GM23338 (cell line): ENCODE measurements around the gene LCE1F. TPM values are rescaled to one million over a fixed set of nuclear protein-coding genes. Genes with fewer than 3 reads are reported as not detected.
A peak's percentile ranks its signal among the peaks of the same experiment; 100 is the strongest.

Experiments
- ATAC-seq: fragments of 200-7000 bp; cut with Tn5 transposase; 3 replicates; pipeline ENCODE4 v1.9.1; 2020
- DNase-seq: peaks from one replicate; pipeline ENCODE4 v3.0.0-alpha.2; 2015; ENCODE audit warnings: low spot score
- H2AFZ ChIP-seq: fragments of 200-600 bp; sonication (generic); 2 replicates; pipeline ENCODE4 v1.8.0; 2016; ENCODE audit warnings: antibody characterized with exemption, mild to moderate bottlenecking, moderate library complexity
- H3F3A ChIP-seq: fragments of 200-600 bp; sonication (generic); replicated peaks from 2 replicates; pipeline ENCODE4 v1.8.0; 2017; ENCODE audit warnings: antibody characterized with exemption, mixed run types, low read depth
- H3K27ac ChIP-seq: fragments of 200-600 bp; sonication (generic); 2 replicates; pipeline ENCODE4 v1.6.1; 2016; ENCODE audit warnings: low read depth
- H3K27me3 ChIP-seq: fragments of 200-600 bp; sonication (generic); 2 replicates; pipeline ENCODE4 v1.8.0; 2016; ENCODE audit warnings: mild to moderate bottlenecking, mixed run types, moderate library complexity; ENCODE audit not compliant: insufficient read depth
- H3K36me3 ChIP-seq: fragments of 200-600 bp; sonication (generic); 2 replicates; pipeline ENCODE4 v1.8.0; 2016; ENCODE audit warnings: mild to moderate bottlenecking; ENCODE audit not compliant: insufficient read depth
- H3K4me1 ChIP-seq: fragments of 200-600 bp; sonication (generic); 2 replicates; pipeline ENCODE4 v1.8.0; 2016; ENCODE audit warnings: mild to moderate bottlenecking, moderate library complexity; ENCODE audit not compliant: insufficient read depth
- H3K4me2 ChIP-seq: fragments of 200-600 bp; sonication (generic); 2 replicates; pipeline ENCODE4 v1.7.1; 2017; ENCODE audit warnings: mixed run types
- H3K4me3 ChIP-seq: fragments of 200-600 bp; sonication (generic); 2 replicates; pipeline ENCODE4 v1.6.1; 2016; ENCODE audit warnings: mixed run types
- H3K79me2 ChIP-seq: fragments of 200-600 bp; sonication (generic); replicated peaks from 2 replicates; pipeline ENCODE4 v1.8.0; 2017; ENCODE audit warnings: mild to moderate bottlenecking; ENCODE audit not compliant: insufficient read depth
- H3K9me2 ChIP-seq: fragments of 200-600 bp; sonication (generic); 2 replicates; pipeline ENCODE4 v1.8.0; 2017; ENCODE audit not compliant: insufficient read depth
- H4K20me1 ChIP-seq: fragments of 200-600 bp; sonication (generic); replicated peaks from 2 replicates; pipeline ENCODE4 v1.8.0; 2017; ENCODE audit warnings: mild to moderate bottlenecking; ENCODE audit not compliant: insufficient read depth
- H3K27ac Mint-ChIP-seq: 2 replicates; pipeline ENCODE4 v1.8.0; 2020; ENCODE audit warnings: inconsistent platforms, mild to moderate bottlenecking, moderate library complexity, mixed read lengths
- H3K27me3 Mint-ChIP-seq: 3 replicates; pipeline ENCODE4 v1.8.0; 2022; ENCODE audit warnings: low read depth, mild to moderate bottlenecking, moderate library complexity, mixed read lengths, inconsistent platforms; ENCODE audit not compliant: insufficient read depth, poor library complexity
- H3K36me3 Mint-ChIP-seq: 3 replicates; pipeline ENCODE4 v1.8.0; 2021; ENCODE audit warnings: low read depth, mild to moderate bottlenecking, inconsistent platforms, moderate library complexity, mixed read lengths
- H3K4me1 Mint-ChIP-seq: 3 replicates; pipeline ENCODE4 v1.8.0; 2020; ENCODE audit warnings: mild to moderate bottlenecking, inconsistent platforms, mixed read lengths
- H3K4me3 Mint-ChIP-seq: 3 replicates; pipeline ENCODE4 v1.8.0; 2021; ENCODE audit warnings: moderate library complexity, mild to moderate bottlenecking, inconsistent platforms, mixed read lengths
- H3K9me3 Mint-ChIP-seq: 3 replicates; pipeline ENCODE4 v1.8.0; 2020; ENCODE audit warnings: moderate library complexity, mild to moderate bottlenecking, inconsistent platforms, mixed read lengths
- ETS1 ChIP-seq: IDR thresholded peaks from 2 replicates; pipeline ENCODE4 v1.6.1; 2016; ENCODE audit warnings: antibody characterized with exemption
- EZH2 ChIP-seq: fragments of 200-600 bp; sonication (generic); IDR thresholded peaks from one replicate; pipeline ENCODE4 v1.8.0; 2017; ENCODE audit warnings: antibody characterized with exemption, mild to moderate bottlenecking, low read depth; ENCODE audit not compliant: unreplicated experiment
- EZH2phosphoT487 ChIP-seq: fragments of 200-600 bp; sonication (generic); IDR thresholded peaks from one replicate; pipeline ENCODE4 v1.8.1; 2018; ENCODE audit warnings: antibody characterized with exemption; ENCODE audit not compliant: unreplicated experiment
- JUNB ChIP-seq: IDR thresholded peaks from one replicate; pipeline ENCODE4 v1.6.1; 2016; ENCODE audit warnings: antibody characterized with exemption; ENCODE audit not compliant: unreplicated experiment
- POLR2AphosphoS5 ChIP-seq: IDR thresholded peaks from 2 replicates; pipeline ENCODE4 v1.6.1; 2016; ENCODE audit warnings: antibody characterized with exemption, low read depth
- REST ChIP-seq: IDR thresholded peaks from one replicate; pipeline ENCODE4 v1.6.1; 2018; ENCODE audit warnings: antibody characterized with exemption; ENCODE audit not compliant: unreplicated experiment
- ZNF331 ChIP-seq: fragments of 250-450 bp; sonication (Bioruptor Pico); IDR thresholded peaks from 2 replicates; pipeline ENCODE4 v1.5.0; 2020; ENCODE audit warnings: low read depth, mild to moderate bottlenecking, moderate library complexity
- polyA plus RNA-seq: library from polyadenylated mRNA; unstranded; fragments of >200 nt; fragmentation: Nextera tagmentation; extraction: Ambion mirVana; gene quantifications from 2 replicates; pipeline ENCODE4 v1.2.1, GENCODE V29; 2016
- total RNA-seq: library from RNA; depleted of rRNA; stranded (reverse); fragments of >200 nt; shearing (Covaris generic); gene quantifications from 2 replicates; pipeline ENCODE4 v1.2.3, GENCODE V29; 2014
- TF ChIP-seq, protein P1 (sequence below), 2 experiments: fragments of 200-600 bp in 1 of 2; sonication (generic) in 1 of 2; conservative IDR thresholded peaks; 2 replicates each; pipeline versions ENCODE4 v1.5.1 to v1.6.1; 2016 to 2017; ENCODE audit warnings: antibody characterized with exemption in 2 of 2, low read depth in 2 of 2, mild to moderate bottlenecking in 2 of 2, moderate library complexity in 1 of 2
- TF ChIP-seq, protein P2 (sequence below): fragments of 250-450 bp; sonication (Bioruptor Pico); IDR thresholded peaks from 2 replicates; pipeline ENCODE4 v1.5.0; 2020; ENCODE audit warnings: mild to moderate bottlenecking, moderate library complexity

Gene LCE1F
- total and polyA plus RNA-seq, 2 experiments from 2014 or later: not detected

DNA sequence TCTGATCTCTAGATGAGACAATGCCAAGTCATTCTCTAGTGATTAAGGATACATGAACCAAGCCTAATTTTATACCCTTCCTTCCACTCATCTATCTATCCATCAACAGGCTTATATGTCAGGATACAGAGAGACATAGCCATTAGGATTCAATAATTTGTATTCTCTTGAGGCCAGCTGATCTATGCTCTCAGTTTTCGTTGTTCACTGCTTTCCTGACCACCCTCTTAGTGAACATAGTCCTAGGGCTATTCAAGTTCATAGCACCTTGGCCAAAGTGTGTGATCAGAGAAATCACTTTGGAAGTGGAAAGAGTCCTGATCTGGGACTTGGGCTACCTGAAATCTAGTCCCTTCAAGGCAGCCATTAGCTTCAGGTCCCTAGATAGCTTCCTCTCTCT is 21.4 kb upstream of the LCE1F start:
- Histone ChIP-seq H3K27ac (no peak overlapping the region), H3K4me1 (no peaks in the 10 kb centered on the region; the same call in 1 of the 2 replicates), H3K4me2 (no peak overlapping the region), H3K79me2 (no peaks in the 10 kb centered on the region), H4K20me1 (no peaks in the 10 kb centered on the region; the same call in 1 of the 2 replicates), H3K36me3 (no peaks in the 10 kb centered on the region), H3K4me3 (no peak overlapping the region), H3K9me2 (0 out of 2 replicates have a peak, but pooled peaks cover 5% of the 10 kb centered on the region), H3F3A (no peaks in the 10 kb centered on the region), H2AFZ (no peak overlapping the region), H3K27me3 (no peaks in the 10 kb centered on the region)
- ATAC-seq (no peak), DNase-seq (no peak)
- Mint-ChIP-seq H3K4me1 (peaks cover 15% of the 10 kb centered on the region; the same call in 2 of the 3 replicates), H3K4me3 (no peak overlapping the region), H3K27me3 (no peaks in the 10 kb centered on the region), H3K27ac (no peak overlapping the region), H3K36me3 (no peaks in the 10 kb centered on the region), H3K9me3 (no peaks in the 10 kb centered on the region)
- TF ChIP-seq POLR2AphosphoS5: no peak

DNA sequence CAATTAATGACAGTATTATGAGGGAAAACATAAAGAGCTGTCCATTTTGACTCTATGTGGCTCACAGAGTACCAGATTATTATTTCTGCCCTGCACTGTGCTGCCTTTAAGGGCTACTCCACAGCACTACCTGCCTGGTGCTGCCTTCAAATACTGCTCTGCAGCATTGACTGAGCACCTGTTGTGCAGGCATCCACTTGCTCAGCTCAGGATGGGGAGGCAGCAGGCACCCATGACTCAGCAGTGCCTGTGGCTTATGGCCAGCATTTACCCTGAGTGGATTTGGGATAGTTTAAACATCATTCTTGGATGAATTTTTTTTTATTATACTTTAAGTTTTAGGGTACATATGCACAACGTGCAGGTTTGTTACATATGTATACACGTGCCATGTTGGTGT is 18.1 kb upstream of the LCE1F start:
- no peak for DNase-seq
- Mint-ChIP-seq H3K4me3 (no peak overlapping the region), H3K27me3 (peaks cover 2% of the 10 kb centered on the region), H3K4me1 (peaks cover 15% of the 10 kb centered on the region; the same call in 2 of the 3 replicates), H3K36me3 (no peaks in the 10 kb centered on the region), H3K9me3 (no peaks in the 10 kb centered on the region; the same call in 2 of the 3 replicates), H3K27ac (no peak overlapping the region)
- no peak overlapping the region for H2AFZ ChIP-seq
- 0 out of 2 replicates have a peak, but pooled peaks cover 5% of the 10 kb centered on the region for H3K9me2 ChIP-seq
- no peaks in the 10 kb centered on the region for H3K27me3 ChIP-seq
- peak; percentile 82 for ATAC-seq
- no peak overlapping the region for H3K4me3 ChIP-seq
- H3K4me1 ChIP-seq: no peaks in the 10 kb centered on the region; the same call in 1 of the 2 replicates
- H3K79me2 ChIP-seq: no peaks in the 10 kb centered on the region
- H3F3A ChIP-seq: no peaks in the 10 kb centered on the region
- no peaks in the 10 kb centered on the region for H3K36me3 ChIP-seq
- H3K27ac ChIP-seq: no peak overlapping the region
- H3K4me2 ChIP-seq: no peak overlapping the region
- no peaks in the 10 kb centered on the region; the same call in 1 of the 2 replicates for H4K20me1 ChIP-seq
- TF ChIP-seq, protein P1, sequence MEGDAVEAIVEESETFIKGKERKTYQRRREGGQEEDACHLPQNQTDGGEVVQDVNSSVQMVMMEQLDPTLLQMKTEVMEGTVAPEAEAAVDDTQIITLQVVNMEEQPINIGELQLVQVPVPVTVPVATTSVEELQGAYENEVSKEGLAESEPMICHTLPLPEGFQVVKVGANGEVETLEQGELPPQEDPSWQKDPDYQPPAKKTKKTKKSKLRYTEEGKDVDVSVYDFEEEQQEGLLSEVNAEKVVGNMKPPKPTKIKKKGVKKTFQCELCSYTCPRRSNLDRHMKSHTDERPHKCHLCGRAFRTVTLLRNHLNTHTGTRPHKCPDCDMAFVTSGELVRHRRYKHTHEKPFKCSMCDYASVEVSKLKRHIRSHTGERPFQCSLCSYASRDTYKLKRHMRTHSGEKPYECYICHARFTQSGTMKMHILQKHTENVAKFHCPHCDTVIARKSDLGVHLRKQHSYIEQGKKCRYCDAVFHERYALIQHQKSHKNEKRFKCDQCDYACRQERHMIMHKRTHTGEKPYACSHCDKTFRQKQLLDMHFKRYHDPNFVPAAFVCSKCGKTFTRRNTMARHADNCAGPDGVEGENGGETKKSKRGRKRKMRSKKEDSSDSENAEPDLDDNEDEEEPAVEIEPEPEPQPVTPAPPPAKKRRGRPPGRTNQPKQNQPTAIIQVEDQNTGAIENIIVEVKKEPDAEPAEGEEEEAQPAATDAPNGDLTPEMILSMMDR (conservative IDR thresholded peaks at IDR 0.05; ENCODE audit: low read depth in 2 of 2): no peak
- TF ChIP-seq ETS1: no peak
- no peak for TF ChIP-seq EZH2
- no peak for TF ChIP-seq JUNB
- no peak for TF ChIP-seq ZNF331 (CRISPR knock-in tag)
- TF ChIP-seq, protein P2, sequence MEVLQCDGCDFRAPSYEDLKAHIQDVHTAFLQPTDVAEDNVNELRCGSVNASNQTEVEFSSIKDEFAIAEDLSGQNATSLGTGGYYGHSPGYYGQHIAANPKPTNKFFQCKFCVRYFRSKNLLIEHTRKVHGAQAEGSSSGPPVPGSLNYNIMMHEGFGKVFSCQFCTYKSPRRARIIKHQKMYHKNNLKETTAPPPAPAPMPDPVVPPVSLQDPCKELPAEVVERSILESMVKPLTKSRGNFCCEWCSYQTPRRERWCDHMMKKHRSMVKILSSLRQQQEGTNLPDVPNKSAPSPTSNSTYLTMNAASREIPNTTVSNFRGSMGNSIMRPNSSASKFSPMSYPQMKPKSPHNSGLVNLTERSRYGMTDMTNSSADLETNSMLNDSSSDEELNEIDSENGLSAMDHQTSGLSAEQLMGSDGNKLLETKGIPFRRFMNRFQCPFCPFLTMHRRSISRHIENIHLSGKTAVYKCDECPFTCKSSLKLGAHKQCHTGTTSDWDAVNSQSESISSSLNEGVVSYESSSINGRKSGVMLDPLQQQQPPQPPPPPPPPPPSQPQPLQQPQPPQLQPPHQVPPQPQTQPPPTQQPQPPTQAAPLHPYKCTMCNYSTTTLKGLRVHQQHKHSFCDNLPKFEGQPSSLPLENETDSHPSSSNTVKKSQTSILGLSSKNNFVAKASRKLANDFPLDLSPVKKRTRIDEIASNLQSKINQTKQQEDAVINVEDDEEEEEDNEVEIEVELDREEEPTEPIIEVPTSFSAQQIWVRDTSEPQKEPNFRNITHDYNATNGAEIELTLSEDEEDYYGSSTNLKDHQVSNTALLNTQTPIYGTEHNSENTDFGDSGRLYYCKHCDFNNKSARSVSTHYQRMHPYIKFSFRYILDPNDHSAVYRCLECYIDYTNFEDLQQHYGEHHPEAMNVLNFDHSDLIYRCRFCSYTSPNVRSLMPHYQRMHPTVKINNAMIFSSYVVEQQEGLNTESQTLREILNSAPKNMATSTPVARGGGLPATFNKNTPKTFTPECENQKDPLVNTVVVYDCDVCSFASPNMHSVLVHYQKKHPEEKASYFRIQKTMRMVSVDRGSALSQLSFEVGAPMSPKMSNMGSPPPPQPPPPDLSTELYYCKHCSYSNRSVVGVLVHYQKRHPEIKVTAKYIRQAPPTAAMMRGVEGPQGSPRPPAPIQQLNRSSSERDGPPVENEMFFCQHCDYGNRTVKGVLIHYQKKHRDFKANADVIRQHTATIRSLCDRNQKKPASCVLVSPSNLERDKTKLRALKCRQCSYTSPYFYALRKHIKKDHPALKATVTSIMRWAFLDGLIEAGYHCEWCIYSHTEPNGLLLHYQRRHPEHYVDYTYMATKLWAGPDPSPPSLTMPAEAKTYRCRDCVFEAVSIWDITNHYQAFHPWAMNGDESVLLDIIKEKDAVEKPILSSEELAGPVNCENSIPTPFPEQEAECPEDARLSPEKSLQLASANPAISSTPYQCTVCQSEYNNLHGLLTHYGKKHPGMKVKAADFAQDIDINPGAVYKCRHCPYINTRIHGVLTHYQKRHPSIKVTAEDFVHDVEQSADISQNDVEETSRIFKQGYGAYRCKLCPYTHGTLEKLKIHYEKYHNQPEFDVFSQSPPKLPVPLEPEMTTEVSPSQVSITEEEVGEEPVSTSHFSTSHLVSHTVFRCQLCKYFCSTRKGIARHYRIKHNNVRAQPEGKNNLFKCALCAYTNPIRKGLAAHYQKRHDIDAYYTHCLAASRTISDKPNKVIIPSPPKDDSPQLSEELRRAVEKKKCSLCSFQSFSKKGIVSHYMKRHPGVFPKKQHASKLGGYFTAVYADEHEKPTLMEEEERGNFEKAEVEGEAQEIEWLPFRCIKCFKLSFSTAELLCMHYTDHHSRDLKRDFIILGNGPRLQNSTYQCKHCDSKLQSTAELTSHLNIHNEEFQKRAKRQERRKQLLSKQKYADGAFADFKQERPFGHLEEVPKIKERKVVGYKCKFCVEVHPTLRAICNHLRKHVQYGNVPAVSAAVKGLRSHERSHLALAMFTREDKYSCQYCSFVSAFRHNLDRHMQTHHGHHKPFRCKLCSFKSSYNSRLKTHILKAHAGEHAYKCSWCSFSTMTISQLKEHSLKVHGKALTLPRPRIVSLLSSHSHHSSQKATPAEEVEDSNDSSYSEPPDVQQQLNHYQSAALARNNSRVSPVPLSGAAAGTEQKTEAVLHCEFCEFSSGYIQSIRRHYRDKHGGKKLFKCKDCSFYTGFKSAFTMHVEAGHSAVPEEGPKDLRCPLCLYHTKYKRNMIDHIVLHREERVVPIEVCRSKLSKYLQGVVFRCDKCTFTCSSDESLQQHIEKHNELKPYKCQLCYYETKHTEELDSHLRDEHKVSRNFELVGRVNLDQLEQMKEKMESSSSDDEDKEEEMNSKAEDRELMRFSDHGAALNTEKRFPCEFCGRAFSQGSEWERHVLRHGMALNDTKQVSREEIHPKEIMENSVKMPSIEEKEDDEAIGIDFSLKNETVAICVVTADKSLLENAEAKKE (CRISPR knock-in tag): no peak
- no peak for TF ChIP-seq REST
- no peak for TF ChIP-seq EZH2phosphoT487
